ENCODE measurements around the gene RETREG1.

- TF ChIP-seq CTCF (IDR thresholded peaks at IDR 0.05) (no peak), POLR2A (IDR thresholded peaks at IDR 0.05) (no peak)
Measured at GRCh38 chr5:16467363-16468219, 149.2 kb downstream of the RETREG1 start.

Measured in Peyer's patch (tissue), 4 donors.